Erythroblast (primary cell): ENCODE data around the gene CREB5.

ENCODE experiments used
- DNase-seq, 2 experiments: peaks; one replicate each; lab custom pipeline; 2025; lab: John Stamatoyannopoulos, UW
- GATA1 ChIP-seq: IDR thresholded peaks from 2 replicates; pipeline ENCODE4 v1.6.1; 2011; ENCODE audit warnings: low read depth, mild to moderate bottlenecking, control low read depth, low read length, moderate library complexity
- POLR2A ChIP-seq: IDR thresholded peaks from 2 replicates; pipeline ENCODE4 v1.6.1; 2011; ENCODE audit warnings: mild to moderate bottlenecking, low read length

CREB5 gene

DNA sequence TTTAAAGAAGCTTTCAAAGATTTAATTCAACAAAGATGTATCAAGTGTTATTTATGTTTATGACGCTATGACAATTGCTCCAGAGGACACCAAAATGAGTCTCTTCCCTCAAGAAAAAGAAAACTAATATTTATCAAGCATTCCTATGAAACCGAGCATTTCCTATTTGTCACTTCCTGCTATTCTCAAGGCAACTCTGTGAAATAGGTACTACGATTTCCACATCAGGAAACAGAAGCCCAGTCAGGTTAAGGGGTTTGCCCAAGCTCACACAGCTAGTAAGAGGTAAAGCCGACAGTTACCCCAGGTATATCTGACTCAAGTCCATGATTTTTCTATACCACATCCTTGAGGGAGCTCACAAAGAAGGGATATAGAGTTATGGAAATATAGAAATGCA, 459.9 kb downstream of the CREB5 start:
- no peak for TF ChIP-seq GATA1
- TF ChIP-seq POLR2A: no peak
- no peak for DNase-seq

DNA sequence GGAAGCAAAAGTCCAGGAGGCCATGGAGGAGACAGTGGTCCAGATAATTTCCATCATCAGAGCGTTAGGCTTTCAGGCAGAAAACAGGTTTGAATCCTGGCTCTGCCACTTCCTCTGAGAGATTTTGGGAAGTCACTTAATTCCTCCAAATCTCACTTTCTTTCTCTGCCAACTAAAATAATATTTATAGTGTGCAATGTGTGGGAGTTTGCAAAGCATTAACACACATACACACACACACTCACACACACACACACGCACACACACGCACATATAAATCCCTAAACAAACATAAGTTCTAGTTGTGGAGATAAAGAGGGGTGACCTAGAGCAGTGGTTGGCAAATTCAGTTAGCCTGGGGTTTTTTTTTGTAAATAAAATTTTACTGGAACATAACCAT, 461.0 kb downstream of the CREB5 start:
- TF ChIP-seq GATA1 (no peak), POLR2A (no peak)
- no peak for DNase-seq

DNA sequence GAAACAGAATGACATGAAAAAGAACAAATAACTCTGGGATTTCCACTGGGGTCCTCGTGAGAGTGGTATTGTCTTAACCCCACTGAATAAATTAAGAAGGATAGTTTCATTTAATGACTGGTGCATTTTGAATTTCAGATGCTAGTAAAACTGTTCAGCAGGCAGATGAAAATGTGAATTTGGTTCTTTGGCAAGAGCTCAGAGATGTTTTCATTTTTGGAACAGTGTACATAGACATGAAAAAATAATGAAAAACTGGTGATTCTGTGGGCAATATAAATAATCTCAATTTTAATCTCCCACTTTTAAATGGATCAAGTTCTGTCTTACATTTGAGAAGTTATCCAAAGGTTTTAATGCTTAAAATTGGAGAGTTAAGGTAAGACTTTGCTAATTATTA, 461.7 kb downstream of the CREB5 start:
- no peak for DNase-seq
- TF ChIP-seq POLR2A (no peak), GATA1 (no peak)
